ENCODE results near the gene MYO16.

- no peak for TF ChIP-seq POLR2AphosphoS5 (IDR thresholded peaks at IDR 0.05; ENCODE audit: low read depth, low read length)
- TF ChIP-seq POLR2A (IDR thresholded peaks at IDR 0.05; ENCODE audit: low read depth, low read length) = no peak
- TF ChIP-seq SPI1 (IDR thresholded peaks at IDR 0.05; ENCODE audit: low read depth, low read length) = no peak
- TF ChIP-seq TAF1 (IDR thresholded peaks at IDR 0.05; ENCODE audit: low read depth, low read length) = no peak
Observed at GRCh38 chr13:109253316-109253715, 623.9 kb downstream of the MYO16 start.

Measured in GM12891 (cell line).